Colonic mucosa (tissue), 4 donors: ENCODE results near the gene TNN. TPM values are rescaled to one million over a fixed set of nuclear protein-coding genes. Genes with fewer than 3 reads are reported as not detected.
A peak's percentile ranks its signal among the peaks of the same experiment; 100 is the strongest.
"Not testable (repeated sequence)": the region's sequence is repeated elsewhere in the genome, so short reads cannot be mapped to it uniquely, and the experiment has no call there.

Experiments used
- DNase-seq: peaks from one replicate; pipeline ENCODE4 v3.0.0-alpha.2; 2020
- H3K27ac ChIP-seq: fragments of 200-600 bp; one replicate; pipeline ENCODE4 v1.8.0; 2021
- H3K27me3 ChIP-seq: fragments of 200-600 bp; one replicate; pipeline ENCODE4 v1.8.0; 2021
- H3K36me3 ChIP-seq: fragments of 200-600 bp; one replicate; pipeline ENCODE4 v1.8.0; 2021
- H3K4me1 ChIP-seq: fragments of 200-600 bp; one replicate; pipeline ENCODE4 v1.8.0; 2021; ENCODE audit warnings: mild to moderate bottlenecking
- H3K4me3 ChIP-seq: fragments of 200-600 bp; one replicate; pipeline ENCODE4 v1.8.0; 2021
- H3K9ac ChIP-seq, 2 donors: one replicate each; pipeline ENCODE4 v1.7.0; 2013; ENCODE audit warnings: control low read depth in 2 of 2, low read depth in 2 of 2, low read length in 2 of 2
- H3K9me3 ChIP-seq: fragments of 200-600 bp; one replicate; pipeline ENCODE4 v1.8.0; 2021
- CTCF ChIP-seq: fragments of 200-600 bp; IDR thresholded peaks from one replicate; pipeline ENCODE4 v1.8.0; 2022; ENCODE audit warnings: antibody characterized with exemption, mild to moderate bottlenecking
- intact Hi-C: fragments of 100-400 bp; cut with DNase I; formaldehyde crosslinking; loops from one replicate; pipeline ENCODE4 v1.14.1; 2022
- total RNA-seq, 2 donors: library from RNA; stranded (reverse); fragmentation: NEBNext Ultra II Directional in 1 of 2; extraction: Animal tissue kit (Norgen Biotek cat#: 25700) in 1 of 2; gene quantifications; one replicate each; pipeline ENCODE4 v1.2.1, GENCODE V29; 2021
- donor health status: healthy.
- donor health status: DM: no; HTN: no; CAD: no.
- donor health status: DM: no; HTN: no; CAD: no.

TNN gene
- under 1 TPM; 0.07 to 0.13 TPM for total RNA-seq

GRCh38 chr1:175067362-175068106, at the start of gene TNN:
TNN (plus strand) TSS chr1:175067833; CDS start chr1:175077419, 9,586 bp downstream.
- Histone ChIP-seq H3K27me3 (no peaks in the 10 kb centered on the region), H3K9ac (no peak within 1 kb of the TSS), H3K9me3 (no peaks in the 10 kb centered on the region), H3K4me1 (no peaks in the 10 kb centered on the region), H3K4me3 (no peak within 1 kb of the TSS), H3K27ac (no peak within 1 kb of the TSS), H3K36me3 (no peaks in the 10 kb centered on the region)
- intact Hi-C loops, result no loop called here
- DNase-seq, result no peak
- TF ChIP-seq CTCF, result no peak

GRCh38 chr1:175019524-175019923, 48.1 kb upstream of the TNN start:
- no peak for DNase-seq
- H3K9me3 ChIP-seq, result no peaks in the 10 kb centered on the region
- no peak for TF ChIP-seq CTCF
- H3K36me3 ChIP-seq, result peaks cover 7% of the 10 kb centered on the region
- H3K27me3 ChIP-seq, result no peaks in the 10 kb centered on the region
- H3K9ac ChIP-seq, result no peak overlapping the region
- H3K4me1 ChIP-seq, result no peaks in the 10 kb centered on the region
- no peak overlapping the region for H3K27ac ChIP-seq
- intact Hi-C loops, result no loop called here
- no peak overlapping the region for H3K4me3 ChIP-seq

- H3K4me1 ChIP-seq, result no peaks in the 10 kb centered on the region
- no peaks in the 10 kb centered on the region for H3K9me3 ChIP-seq
- intact Hi-C loops, result no loop called here
Measured at GRCh38 chr1:175023043-175023921, 44.4 kb upstream of the TNN start, which contains the start of gene MRPS14. MRPS14 (minus strand) TSS chr1:175023425; CDS start chr1:175023408, 17 bp downstream.

GRCh38 chr1:175023922-175024242, 43.8 kb upstream of the TNN start:
- H3K9me3 ChIP-seq, H3K27me3 ChIP-seq, DNase-seq, H3K4me1 ChIP-seq, intact Hi-C loops, H3K36me3 ChIP-seq: not testable (repeated sequence)
- peak overlapping the region; percentile 76 for H3K27ac ChIP-seq
- peak overlapping the region; percentile 91 for H3K4me3 ChIP-seq
- H3K9ac ChIP-seq, result peak overlapping the region in 1 of 2 donors; percentile 97

More at GRCh38 chr1:175023043-175023921, 44.4 kb upstream of the TNN start, which contains the start of gene MRPS14:
- H3K36me3 ChIP-seq, result no peaks in the 10 kb centered on the region
- no peak for TF ChIP-seq CTCF
- peak within 1 kb of the TSS; percentile 90 to 97 for H3K9ac ChIP-seq
- no peaks in the 10 kb centered on the region for H3K27me3 ChIP-seq
- peak; percentile 99 for DNase-seq
- peak within 1 kb of the TSS; percentile 76 for H3K27ac ChIP-seq
- H3K4me3 ChIP-seq, result peak within 1 kb of the TSS; percentile 91

- TF ChIP-seq CTCF, result no peak
Measured at GRCh38 chr1:175024773-175025172, 42.9 kb upstream of the TNN start.

More at GRCh38 chr1:175024773-175025172, 42.9 kb upstream of the TNN start:
- Histone ChIP-seq H3K36me3 (no peaks in the 10 kb centered on the region), H3K9me3 (no peaks in the 10 kb centered on the region), H3K9ac (no peak overlapping the region), H3K27ac (no peak overlapping the region), H3K4me3 (no peak overlapping the region), H3K27me3 (no peaks in the 10 kb centered on the region), H3K4me1 (no peaks in the 10 kb centered on the region)
- intact Hi-C loops, result no loop called here
- DNase-seq, result no peak
